ENCODE data around the gene DNAJC22. TPM values are rescaled to one million over a fixed set of nuclear protein-coding genes. Genes with fewer than 3 reads are reported as not detected.

Gene DNAJC22
- total and polyA plus RNA-seq, 9 of the 15 experiments (the other 6 are each of a cell fraction or from before 2014, with no cell fraction given), result 0.10 to 1.2 (median 0.47) TPM

GRCh38 chr12:49366652-49367380, 20.1 kb downstream of the DNAJC22 start (continued):
- peak; percentile 78 for TF ChIP-seq POLR2H (tag; IDR thresholded peaks at IDR 0.05; ENCODE audit: low read depth)
- TF ChIP-seq ZNF311 (CRISPR knock-in tag; IDR thresholded peaks at IDR 0.05), result no peak
- TF ChIP-seq, protein P1, sequence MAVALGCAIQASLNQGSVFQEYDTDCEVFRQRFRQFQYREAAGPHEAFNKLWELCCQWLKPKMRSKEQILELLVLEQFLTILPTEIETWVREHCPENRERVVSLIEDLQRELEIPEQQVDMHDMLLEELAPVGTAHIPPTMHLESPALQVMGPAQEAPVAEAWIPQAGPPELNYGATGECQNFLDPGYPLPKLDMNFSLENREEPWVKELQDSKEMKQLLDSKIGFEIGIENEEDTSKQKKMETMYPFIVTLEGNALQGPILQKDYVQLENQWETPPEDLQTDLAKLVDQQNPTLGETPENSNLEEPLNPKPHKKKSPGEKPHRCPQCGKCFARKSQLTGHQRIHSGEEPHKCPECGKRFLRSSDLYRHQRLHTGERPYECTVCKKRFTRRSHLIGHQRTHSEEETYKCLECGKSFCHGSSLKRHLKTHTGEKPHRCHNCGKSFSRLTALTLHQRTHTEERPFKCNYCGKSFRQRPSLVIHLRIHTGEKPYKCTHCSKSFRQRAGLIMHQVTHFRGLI (CRISPR knock-in tag; IDR thresholded peaks at IDR 0.05), result no peak
- TF ChIP-seq, protein P2, sequence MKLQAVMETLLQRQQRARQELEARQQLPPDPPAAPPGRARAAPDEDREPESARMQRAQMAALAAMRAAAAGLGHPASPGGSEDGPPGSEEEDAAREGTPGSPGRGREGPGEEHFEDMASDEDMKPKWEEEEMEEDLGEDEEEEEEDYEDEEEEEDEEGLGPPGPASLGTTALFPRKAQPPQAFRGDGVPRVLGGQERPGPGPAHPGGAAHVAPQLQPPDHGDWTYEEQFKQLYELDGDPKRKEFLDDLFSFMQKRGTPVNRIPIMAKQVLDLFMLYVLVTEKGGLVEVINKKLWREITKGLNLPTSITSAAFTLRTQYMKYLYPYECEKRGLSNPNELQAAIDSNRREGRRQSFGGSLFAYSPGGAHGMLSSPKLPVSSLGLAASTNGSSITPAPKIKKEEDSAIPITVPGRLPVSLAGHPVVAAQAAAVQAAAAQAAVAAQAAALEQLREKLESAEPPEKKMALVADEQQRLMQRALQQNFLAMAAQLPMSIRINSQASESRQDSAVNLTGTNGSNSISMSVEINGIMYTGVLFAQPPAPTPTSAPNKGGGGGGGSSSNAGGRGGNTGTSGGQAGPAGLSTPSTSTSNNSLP (IDR thresholded peaks at IDR 0.05; ENCODE audit: borderline replicate concordance, low read depth, low read length), result no peak
- TF ChIP-seq MTA1 (IDR thresholded peaks at IDR 0.05; ENCODE audit: borderline replicate concordance), result no peak
- TF ChIP-seq HIVEP1 (CRISPR knock-in tag; IDR thresholded peaks at IDR 0.05), result no peak
- no peak for TF ChIP-seq ID3 (CRISPR knock-in tag; IDR thresholded peaks at IDR 0.05)
- no peak for TF ChIP-seq ID3 (tag; IDR thresholded peaks at IDR 0.05)
- TF ChIP-seq, protein P3, sequence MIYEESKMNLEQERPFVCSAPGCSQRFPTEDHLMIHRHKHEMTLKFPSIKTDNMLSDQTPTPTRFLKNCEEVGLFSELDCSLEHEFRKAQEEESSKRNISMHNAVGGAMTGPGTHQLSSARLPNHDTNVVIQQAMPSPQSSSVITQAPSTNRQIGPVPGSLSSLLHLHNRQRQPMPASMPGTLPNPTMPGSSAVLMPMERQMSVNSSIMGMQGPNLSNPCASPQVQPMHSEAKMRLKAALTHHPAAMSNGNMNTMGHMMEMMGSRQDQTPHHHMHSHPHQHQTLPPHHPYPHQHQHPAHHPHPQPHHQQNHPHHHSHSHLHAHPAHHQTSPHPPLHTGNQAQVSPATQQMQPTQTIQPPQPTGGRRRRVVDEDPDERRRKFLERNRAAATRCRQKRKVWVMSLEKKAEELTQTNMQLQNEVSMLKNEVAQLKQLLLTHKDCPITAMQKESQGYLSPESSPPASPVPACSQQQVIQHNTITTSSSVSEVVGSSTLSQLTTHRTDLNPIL (CRISPR knock-in tag; IDR thresholded peaks at IDR 0.05), result no peak
- TF ChIP-seq TFAP4 (CRISPR knock-in tag; IDR thresholded peaks at IDR 0.05; ENCODE audit: borderline replicate concordance), result peak; percentile 54; the same call in 1 of the 2 replicates
- no peak for TF ChIP-seq ZNF354B (CRISPR knock-in tag; IDR thresholded peaks at IDR 0.05)
- no peak for TF ChIP-seq RNF219 (CRISPR knock-in tag; IDR thresholded peaks at IDR 0.05)
- TF ChIP-seq ZNF124 (CRISPR knock-in tag; IDR thresholded peaks at IDR 0.05), result no peak
